ENCODE data around the gene PGBD1. TPM values are rescaled to one million over a fixed set of nuclear protein-coding genes. Genes with fewer than 3 reads are reported as not detected.

The PGBD1 gene
- total and polyA plus RNA-seq, 11 donors: 1.7 to 4.6 (median 2.9) TPM

DNA sequence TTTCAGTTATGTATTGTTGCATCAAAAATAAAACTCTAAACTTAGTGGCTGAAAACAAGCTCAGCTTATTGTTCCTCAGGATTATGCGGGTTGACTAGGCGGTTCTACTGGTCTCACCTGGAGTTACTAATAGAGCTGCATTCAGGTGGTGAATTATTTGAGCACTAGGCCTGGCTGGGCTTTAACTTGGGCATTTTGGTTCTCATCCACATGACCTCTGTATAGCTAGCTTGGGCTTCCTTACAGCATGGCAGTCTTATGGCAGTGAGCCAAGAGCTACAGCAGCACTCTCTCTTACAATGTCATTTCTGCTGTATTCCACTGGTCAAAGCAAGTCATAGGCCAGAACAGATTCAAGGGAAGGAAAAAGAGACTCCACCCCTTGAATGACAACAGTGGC lies 1.6 kb downstream of the PGBD1 start:
- ATAC-seq (no peak), DNase-seq (no peak)
- TF ChIP-seq, protein P1, sequence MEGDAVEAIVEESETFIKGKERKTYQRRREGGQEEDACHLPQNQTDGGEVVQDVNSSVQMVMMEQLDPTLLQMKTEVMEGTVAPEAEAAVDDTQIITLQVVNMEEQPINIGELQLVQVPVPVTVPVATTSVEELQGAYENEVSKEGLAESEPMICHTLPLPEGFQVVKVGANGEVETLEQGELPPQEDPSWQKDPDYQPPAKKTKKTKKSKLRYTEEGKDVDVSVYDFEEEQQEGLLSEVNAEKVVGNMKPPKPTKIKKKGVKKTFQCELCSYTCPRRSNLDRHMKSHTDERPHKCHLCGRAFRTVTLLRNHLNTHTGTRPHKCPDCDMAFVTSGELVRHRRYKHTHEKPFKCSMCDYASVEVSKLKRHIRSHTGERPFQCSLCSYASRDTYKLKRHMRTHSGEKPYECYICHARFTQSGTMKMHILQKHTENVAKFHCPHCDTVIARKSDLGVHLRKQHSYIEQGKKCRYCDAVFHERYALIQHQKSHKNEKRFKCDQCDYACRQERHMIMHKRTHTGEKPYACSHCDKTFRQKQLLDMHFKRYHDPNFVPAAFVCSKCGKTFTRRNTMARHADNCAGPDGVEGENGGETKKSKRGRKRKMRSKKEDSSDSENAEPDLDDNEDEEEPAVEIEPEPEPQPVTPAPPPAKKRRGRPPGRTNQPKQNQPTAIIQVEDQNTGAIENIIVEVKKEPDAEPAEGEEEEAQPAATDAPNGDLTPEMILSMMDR (IDR thresholded peaks at IDR 0.05): no peak
- no peak for TF ChIP-seq POLR2A (IDR thresholded peaks at IDR 0.05)
- Histone ChIP-seq H3K27ac (no peak overlapping the region), H3K4me3 (no peak overlapping the region), H3K9me3 (peaks cover 0 to 11% (median 0%) of the 10 kb centered on the region in 12 donors), H3K4me1 (peaks cover 0 to 18% (median 7%) of the 10 kb centered on the region in 12 donors), H3K27me3 (no peaks in the 10 kb centered on the region), H3K36me3 (peaks cover 0 to 45% (median 40%) of the 10 kb centered on the region in 9 donors)
- intact Hi-C loops (cut with DNase I): loop anchor here in 6 of 10 donors (5.0 to 10.0 kb wide), 6 partner anchors 52 to 74 kb away; partner anchors contain the start of genes ZSCAN31 (in 3 of the 6) and ZSCAN9 (in 1 of the 6)
- WGBS, 4 donors: 98 to 100% (median 98%) methylated on average over 2 of the region's 2 CpGs

GRCh38 chr6:28291573-28291972 lies 10.2 kb downstream of the PGBD1 start:
- H3K36me3 ChIP-seq: peaks cover 0 to 46% (median 21%) of the 10 kb centered on the region in 9 donors

DNA sequence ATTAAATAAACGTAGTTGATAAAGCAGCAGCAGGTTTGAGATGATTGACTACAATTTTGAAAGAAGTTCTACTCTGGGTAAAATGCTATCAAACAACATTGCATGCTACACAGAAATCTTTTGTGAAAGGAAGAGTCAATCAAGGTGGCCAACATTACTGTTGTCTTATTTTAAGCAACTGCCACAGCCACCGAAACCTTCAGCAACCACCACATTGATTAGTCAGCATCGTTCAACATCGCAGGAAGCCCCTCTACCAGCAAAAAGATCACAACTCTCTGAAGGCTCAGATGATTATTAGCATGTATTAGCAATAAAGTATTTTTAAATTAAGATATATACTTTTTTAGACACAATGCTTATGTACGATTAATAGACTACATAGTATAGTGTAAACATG lies 14.0 kb downstream of the PGBD1 start:
- WGBS, 4 donors: 92 to 98% (median 96%) methylated on average over 5 of the region's 5 CpGs
- ATAC-seq: no peak
- H3K4me1 ChIP-seq: no peaks in the 10 kb centered on the region
- H3K36me3 ChIP-seq: peaks cover 0 to 42% (median 17%) of the 10 kb centered on the region in 9 donors
- H3K4me3 ChIP-seq: no peak overlapping the region
- no peak for DNase-seq
- intact Hi-C loops (cut with DNase I): no loop called here
- H3K27me3 ChIP-seq: no peaks in the 10 kb centered on the region
- TF ChIP-seq POLR2A (IDR thresholded peaks at IDR 0.05): no peak
- TF ChIP-seq, protein P1 (IDR thresholded peaks at IDR 0.05): no peak
- no peaks in the 10 kb centered on the region for H3K9me3 ChIP-seq
- H3K27ac ChIP-seq: no peak overlapping the region

More at GRCh38 chr6:28291573-28291972, 10.2 kb downstream of the PGBD1 start:
- intact Hi-C loops (cut with DNase I): no loop called here
- Histone ChIP-seq H3K4me3 (no peak overlapping the region), H3K4me1 (no peaks in the 10 kb centered on the region), H3K27me3 (no peaks in the 10 kb centered on the region), H3K9me3 (no peaks in the 10 kb centered on the region), H3K27ac (no peak overlapping the region)
- DNase-seq (no peak), ATAC-seq (no peak)
- TF ChIP-seq, protein P1 (IDR thresholded peaks at IDR 0.05): no peak

GRCh38 chr6:28296520-28297060 lies 15.2 kb downstream of the PGBD1 start:
- Histone ChIP-seq H3K27me3 (no peaks in the 10 kb centered on the region), H3K4me1 (no peaks in the 10 kb centered on the region), H3K4me3 (no peak overlapping the region), H3K36me3 (peaks cover 0 to 51% (median 28%) of the 10 kb centered on the region in 9 donors), H3K27ac (no peak overlapping the region), H3K9me3 (no peaks in the 10 kb centered on the region)
- WGBS, 4 donors: 84 to 92% (median 85%) methylated on average over 7 of the region's 7 CpGs
- TF ChIP-seq POLR2A (IDR thresholded peaks at IDR 0.05): no peak
- TF ChIP-seq, protein P1 (IDR thresholded peaks at IDR 0.05): no peak
- no peak for DNase-seq
- no peak for ATAC-seq
- intact Hi-C loops (cut with DNase I): no loop called here
